SHP77 (cell line): ENCODE measurements around the gene ARRB1.
"Not testable (repeated sequence)": the region's sequence is repeated elsewhere in the genome, so short reads cannot be mapped to it uniquely, and the experiment has no call there.

Experiments
- DNase-seq, 2 experiments: peaks; one replicate each; lab custom pipeline; 2025; lab: John Stamatoyannopoulos, UW

ARRB1 gene

DNA sequence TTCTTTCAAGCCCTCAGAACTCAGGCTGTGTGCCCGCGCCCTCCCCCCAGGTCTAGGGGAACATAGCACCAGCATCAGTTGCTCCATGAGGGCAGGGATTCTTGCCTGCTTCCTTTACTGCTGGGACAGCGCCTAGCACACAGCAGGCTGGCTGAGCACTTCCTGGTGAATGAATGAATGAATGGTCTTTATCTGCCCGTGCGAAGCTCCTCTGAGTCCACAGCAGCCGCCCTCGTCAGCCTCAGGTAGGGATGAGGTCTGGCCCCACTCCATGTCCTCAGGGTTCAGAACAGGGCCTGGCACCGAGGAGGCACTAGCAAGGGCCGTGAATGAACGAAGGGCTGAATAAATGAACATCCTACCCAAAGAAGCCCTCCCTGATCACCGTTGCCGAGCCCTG is 27.3 kb downstream of the ARRB1 start:
- no peak for DNase-seq

- peak; percentile 21 to 60 for DNase-seq
These were observed 27.9 kb downstream of the ARRB1 start for GRCh38 chr11:75323609-75324008.

DNA sequence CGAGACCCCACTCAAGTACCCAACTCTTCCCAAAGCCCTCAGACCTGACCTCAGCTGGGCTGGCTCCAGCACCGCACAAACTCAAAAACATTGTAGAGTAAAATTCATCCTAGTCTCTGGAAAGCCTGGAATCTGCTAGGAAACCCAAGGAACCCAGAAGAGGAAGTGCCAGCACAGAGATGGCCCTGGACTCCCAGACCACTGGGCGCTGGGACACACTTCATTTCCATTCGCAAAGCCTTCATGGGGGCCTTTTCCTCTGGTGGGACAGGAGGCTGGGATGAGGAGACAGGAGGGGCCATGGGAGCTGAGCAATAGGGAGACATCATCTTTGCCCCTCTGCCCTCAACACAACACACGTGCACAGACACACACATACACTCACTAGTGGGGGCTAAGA is 30.8 kb downstream of the ARRB1 start:
- no peak for DNase-seq

GRCh38 chr11:75320046-75320618 is 31.3 kb downstream of the ARRB1 start:
- DNase-seq: no peak

DNA sequence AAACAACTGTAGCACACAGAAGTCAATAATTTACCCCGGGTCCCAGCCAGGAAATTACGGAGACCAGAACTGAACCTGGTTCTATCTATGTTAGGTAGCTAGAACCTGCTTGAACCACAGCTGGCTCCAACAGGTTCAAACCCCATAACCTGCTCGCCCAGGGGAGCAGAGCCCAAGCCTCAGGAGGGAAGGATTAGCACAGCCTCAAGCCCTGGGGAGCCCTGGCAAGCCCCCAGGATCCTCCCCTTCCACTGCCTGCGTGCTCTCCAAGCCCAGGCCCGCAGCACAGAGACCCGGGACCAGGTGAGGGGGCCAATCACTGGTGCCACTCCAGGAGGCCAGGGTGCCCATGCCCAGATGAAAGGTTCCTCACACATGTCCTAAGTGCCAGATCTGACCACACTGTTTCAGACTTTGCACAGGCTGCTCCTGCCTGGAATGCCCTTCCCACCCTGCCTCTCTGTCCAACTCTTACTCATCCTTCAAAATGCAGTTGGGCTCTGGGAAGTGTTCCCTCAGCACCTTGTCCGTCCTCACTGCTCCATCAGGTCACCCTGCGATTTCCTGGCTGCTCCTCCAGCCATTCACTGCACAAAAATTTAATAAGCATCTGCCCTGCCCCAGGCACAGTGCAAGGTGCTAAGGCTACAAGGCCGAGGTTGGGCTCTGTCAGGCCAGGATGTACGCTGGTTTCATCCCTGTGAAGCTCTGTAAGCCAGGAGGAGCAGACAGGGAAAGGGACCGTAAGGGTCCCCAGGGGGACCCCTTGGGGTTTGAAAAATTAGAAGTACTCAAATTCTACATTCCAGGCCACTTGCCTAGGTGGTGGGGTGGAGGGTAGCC is 32.2 kb downstream of the ARRB1 start:
- DNase-seq: no peak

- DNase-seq: no peak
These were observed 33.9 kb downstream of the ARRB1 start for GRCh38 chr11:75317446-75318122.

DNA sequence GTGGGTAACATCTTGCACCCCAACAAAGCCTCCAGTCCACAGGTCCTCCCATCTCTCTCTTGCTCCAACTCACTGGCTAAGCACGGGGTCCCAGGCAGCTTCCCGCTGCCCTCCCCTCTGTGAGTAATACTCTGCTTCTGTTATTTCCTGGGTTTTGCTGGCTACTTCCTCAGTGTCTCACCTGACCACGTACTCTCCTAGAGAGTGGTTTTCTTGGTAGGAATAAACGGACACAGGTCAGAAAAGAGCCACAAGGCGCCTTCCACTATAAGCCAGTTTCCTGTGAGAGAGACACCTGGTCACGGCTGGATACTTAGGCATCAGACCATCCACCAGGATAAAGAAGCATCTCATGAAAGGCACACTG is 36.0 kb downstream of the ARRB1 start:
- DNase-seq: no peak

DNA sequence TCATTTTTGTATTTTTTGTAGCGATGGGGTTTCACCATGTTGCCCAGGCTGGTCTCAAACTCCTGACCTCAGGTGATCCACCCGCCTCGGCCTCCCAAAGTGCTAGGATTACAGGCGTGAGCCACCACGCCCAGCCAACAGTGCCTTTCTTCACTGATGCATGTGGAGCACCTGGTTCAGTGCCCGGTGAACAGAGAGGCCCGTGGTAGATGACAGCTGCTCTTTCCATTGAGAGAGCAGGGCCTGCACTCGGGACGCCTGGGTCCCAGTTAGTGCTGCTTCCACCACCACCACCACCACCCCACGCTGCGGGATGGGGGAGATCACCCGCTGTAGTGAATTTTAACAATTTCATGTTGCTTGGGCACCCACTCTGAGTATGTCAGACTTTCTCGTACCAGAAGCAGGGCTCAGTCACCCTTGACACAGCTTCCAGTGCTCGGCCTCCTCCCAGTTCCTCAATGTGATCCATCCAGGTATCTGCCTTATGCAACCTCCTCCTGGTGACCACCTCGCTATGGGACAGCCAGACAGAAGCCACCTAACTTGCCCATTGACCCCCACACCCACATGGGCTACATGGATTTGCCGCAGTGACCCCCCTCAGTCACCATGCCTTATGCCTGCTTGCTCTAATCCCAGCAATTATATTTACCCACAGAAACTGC is 36.6 kb downstream of the ARRB1 start:
- DNase-seq: no peak

GRCh38 chr11:75313513-75314272 is 37.8 kb downstream of the ARRB1 start:
- DNase-seq: peak; percentile 76

DNA sequence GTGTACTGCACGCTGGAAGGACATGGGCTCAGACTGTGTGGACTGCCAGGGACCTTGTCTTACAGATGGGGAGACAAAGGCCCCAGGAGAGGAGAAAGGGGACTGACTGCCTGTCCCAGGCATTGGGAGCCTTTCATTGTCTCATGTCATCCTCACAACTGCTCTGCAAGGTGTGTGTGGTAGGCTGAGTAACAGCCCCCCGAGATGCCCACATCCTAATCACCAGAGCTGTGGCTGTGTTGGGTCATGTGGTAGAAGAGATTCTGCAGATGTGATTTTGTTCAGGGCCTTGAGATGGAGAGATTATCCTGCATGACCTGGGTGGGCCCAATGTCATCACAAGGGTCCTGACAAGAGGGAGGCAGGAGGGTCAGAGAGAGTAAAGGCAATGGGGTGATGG is 39.1 kb downstream of the ARRB1 start:
- DNase-seq: no peak

DNA sequence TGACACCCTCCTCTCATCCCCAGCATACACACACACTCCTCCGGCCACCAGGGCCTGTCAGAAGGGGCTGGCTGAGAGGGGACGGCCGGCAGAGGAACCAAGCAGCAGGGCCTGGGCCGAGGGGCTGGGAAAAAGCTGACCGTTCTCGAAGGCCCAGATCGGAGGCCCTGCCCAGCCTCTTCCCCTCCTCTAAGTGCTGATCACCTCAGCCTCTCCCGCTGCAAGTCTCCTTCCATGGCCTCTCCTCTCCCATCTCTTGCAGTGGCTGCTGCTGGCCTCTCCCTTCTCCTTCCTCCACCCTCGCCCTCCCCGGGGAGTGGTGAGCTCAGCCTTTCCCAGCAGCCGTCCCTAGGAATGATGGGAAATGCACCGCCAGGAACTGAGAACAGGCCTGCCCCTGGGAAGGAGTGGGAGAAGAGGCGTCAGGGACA is 39.6 kb downstream of the ARRB1 start:
- peak; percentile 73 to 90 for DNase-seq

- no peak for DNase-seq
These were observed 42.5 kb downstream of the ARRB1 start for GRCh38 chr11:75308986-75309385.

- no peak for DNase-seq
These were observed 43.3 kb downstream of the ARRB1 start for GRCh38 chr11:75308116-75308515.

GRCh38 chr11:75307058-75307457 is 44.4 kb downstream of the ARRB1 start:
- DNase-seq: no peak

DNA sequence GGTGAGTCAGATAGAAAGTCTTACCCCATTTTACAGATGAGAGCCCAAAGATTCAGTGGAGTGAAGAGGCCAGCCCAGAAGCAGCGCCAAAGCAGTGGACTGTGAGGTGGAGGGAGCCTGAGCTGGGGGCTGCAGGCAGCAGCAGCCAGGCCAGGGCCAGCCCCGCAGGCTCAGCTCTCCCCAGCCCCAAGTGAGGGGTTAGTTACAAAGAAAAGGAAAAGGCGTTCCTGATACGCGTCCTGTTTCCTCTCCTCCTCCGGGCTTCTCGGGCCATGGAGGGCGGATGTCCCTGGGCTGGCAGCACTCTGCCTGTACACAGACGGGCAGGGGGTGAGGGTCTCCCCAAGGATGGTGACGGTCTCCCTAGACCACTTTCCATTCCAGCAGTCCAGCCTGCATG is 44.9 kb downstream of the ARRB1 start:
- no peak for DNase-seq

DNA sequence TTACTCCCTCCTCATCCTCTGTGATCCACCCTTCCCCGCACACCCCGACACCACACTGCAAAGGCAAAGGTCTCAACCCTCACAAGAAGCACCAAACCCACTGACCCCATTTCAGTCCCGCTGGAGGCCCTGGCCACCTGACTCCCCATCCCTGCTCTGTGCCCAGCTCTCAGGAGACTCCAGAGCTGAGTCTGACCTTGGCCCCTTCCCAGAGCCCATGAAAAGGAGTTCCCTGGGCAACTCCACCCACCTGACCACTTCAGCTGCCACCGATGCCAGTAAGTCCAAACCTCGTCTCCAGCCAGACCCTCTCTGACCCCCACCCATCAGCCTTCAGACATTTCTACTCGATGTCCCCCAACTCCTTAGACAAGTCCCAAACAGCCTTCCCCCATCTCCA is 45.5 kb downstream of the ARRB1 start:
- no peak for DNase-seq

DNA sequence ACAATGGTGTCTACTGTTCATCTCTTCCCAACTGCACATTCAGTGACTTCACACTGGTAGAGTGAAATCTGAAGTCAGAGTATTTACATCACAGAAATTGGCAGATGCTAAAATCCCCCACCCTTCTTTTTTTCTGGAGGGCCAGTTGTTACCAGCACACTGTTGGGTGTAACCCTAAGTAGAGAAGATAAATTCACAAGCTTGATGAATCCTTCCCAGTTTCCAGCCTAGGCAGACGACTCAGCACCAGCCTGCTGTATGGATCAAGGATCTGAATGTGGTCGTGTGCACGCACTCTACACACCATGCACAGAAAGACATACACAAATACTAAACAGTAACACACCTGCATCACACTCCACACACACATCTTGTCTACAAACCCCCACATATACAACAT is 46.0 kb downstream of the ARRB1 start:
- DNase-seq: no peak

GRCh38 chr11:75304941-75305340 is 46.5 kb downstream of the ARRB1 start:
- not testable (repeated sequence) for DNase-seq

DNA sequence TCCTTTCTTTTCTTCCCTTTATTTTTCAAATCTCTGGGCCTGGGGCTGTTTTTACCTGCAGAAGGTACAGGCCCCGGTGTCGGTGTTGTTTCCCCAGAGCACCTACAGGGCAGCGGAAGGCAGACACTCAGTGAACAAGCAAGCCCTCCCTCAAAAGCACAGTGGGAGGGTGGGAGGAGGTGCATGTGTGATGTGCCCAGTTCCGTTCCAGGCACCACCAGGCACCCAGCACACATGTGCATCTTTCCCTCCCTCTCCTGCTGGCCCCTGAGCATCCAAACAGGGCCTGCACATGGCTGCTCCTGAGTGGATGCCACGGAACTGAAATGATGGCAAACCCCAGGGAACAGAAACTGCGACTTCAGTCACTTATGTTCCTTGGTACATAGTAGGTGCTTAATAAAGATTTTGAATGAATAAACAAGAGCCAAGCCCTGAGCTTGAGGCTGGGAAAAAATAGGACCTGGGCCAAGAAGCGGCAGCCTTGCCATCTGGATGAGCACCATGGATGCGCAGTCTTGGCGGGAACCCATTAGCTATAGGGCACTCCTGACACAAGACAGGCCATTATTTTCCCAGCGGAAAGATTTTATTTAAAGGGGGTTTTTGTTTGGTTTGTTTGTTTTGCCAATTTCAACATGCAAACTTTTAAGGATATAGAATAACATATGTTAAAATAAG is 47.8 kb downstream of the ARRB1 start:
- peak in 1 of 2 experiments; percentile 16 for DNase-seq

GRCh38 chr11:75302371-75302770 is 49.1 kb downstream of the ARRB1 start:
- DNase-seq: peak in 1 of 2 experiments; percentile 18
